Right lobe of liver (tissue), 4 donors: ENCODE results near the gene DLG2.

Experiments used
- POLR2A ChIP-seq: fragments of 450-650 bp; IDR thresholded peaks from one replicate; pipeline ENCODE4 v1.6.1; 2017; ENCODE audit warnings: antibody characterized with exemption, mild to moderate bottlenecking
- TF ChIP-seq, protein P1 (sequence below), 4 donors: fragments of 200-600 bp in 3 of 4; fragments of 450-650 bp in 1 of 4; IDR thresholded peaks; one replicate each; pipeline versions ENCODE4 v1.5.1 to v1.8.0; 2016 to 2022; ENCODE audit warnings: antibody characterized with exemption in 4 of 4, mild to moderate bottlenecking in 2 of 4
- donor health status: DM: no; HTN: no; CAD: no.
- donor health status: DM: no; HTN: no; CAD: no.
- donor health status: DM: no; HTN: yes; CAD: no.

DNA sequence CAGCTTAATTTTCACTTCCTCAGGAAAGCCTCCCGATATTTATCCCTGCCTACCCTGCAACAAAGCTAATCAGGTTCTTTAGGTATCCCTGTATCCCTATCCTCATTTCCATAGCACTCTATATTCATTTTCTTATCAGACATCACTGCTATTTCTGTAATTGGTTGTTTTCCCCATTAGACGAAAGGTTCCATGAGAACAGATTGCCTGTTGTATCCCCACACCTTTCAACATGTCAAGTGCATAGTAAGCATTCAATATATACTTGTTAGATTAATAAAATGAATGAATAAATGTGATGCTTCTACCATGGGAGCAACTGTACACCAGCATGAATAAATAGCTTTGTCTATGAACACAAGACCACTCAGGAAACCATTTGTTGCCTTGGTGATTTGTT lies 499.8 kb downstream of the DLG2 start:
- TF ChIP-seq, protein P1, sequence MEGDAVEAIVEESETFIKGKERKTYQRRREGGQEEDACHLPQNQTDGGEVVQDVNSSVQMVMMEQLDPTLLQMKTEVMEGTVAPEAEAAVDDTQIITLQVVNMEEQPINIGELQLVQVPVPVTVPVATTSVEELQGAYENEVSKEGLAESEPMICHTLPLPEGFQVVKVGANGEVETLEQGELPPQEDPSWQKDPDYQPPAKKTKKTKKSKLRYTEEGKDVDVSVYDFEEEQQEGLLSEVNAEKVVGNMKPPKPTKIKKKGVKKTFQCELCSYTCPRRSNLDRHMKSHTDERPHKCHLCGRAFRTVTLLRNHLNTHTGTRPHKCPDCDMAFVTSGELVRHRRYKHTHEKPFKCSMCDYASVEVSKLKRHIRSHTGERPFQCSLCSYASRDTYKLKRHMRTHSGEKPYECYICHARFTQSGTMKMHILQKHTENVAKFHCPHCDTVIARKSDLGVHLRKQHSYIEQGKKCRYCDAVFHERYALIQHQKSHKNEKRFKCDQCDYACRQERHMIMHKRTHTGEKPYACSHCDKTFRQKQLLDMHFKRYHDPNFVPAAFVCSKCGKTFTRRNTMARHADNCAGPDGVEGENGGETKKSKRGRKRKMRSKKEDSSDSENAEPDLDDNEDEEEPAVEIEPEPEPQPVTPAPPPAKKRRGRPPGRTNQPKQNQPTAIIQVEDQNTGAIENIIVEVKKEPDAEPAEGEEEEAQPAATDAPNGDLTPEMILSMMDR (IDR thresholded peaks at IDR 0.05) = no peak
- TF ChIP-seq POLR2A = no peak
